H1 (cell line): ENCODE data around the gene EWSR1. TPM values are rescaled to one million over a fixed set of nuclear protein-coding genes. Genes with fewer than 3 reads are reported as not detected.

Experiments used
- CTCF ChIA-PET: fragments of 300-600 bp; sonication (Branson Sonifier 250); formaldehyde crosslinking; loops from one replicate; lab custom pipeline; 2021; ENCODE audit not compliant: partially characterized antibody; lab: Charles Lee
- POLR2A ChIA-PET: fragments of 300-600 bp; sonication (Branson Sonifier 250); formaldehyde crosslinking; loops from one replicate; lab custom pipeline; 2021; ENCODE audit warnings: inconsistent platforms; ENCODE audit not compliant: partially characterized antibody; lab: Charles Lee
- DNase-seq, 2 experiments: peaks; one replicate each; pipeline versions ENCODE4 v3.0.0 to v3.0.0-alpha.2; 2010 to 2022; ENCODE audit warnings: low spot score in 2 of 2, low read depth in 1 of 2, mixed read lengths in 1 of 2
- FAIRE-seq: peaks from 2 replicates; lab custom pipeline; 2011; peaks lifted over from hg19 to GRCh38; lab: Jason Lieb, UNC
- H2AFZ ChIP-seq: 2 replicates; pipeline ENCODE4 v1.8.1; 2012; ENCODE audit warnings: low read length, inconsistent platforms
- H2AK5ac ChIP-seq: 2 replicates; pipeline ENCODE4 v1.6.1; 2013; ENCODE audit warnings: low read depth, low read length
- H2BK120ac ChIP-seq: replicated peaks from 2 replicates; pipeline ENCODE3; 2013; ENCODE audit warnings: low read depth, low read length, inconsistent platforms
- H2BK12ac ChIP-seq: 2 replicates; pipeline ENCODE4 v1.6.1; 2013; ENCODE audit warnings: low read depth, low read length
- H2BK15ac ChIP-seq: 2 replicates; pipeline ENCODE4 v1.6.1; 2013; ENCODE audit warnings: low read length
- H2BK20ac ChIP-seq: 2 replicates; pipeline ENCODE4 v1.6.1; 2013; ENCODE audit warnings: low read length
- H2BK5ac ChIP-seq: 2 replicates; pipeline ENCODE4 v1.6.1; 2013; ENCODE audit warnings: low read depth, low read length
- H3K14ac ChIP-seq: 2 replicates; pipeline ENCODE4 v1.6.1; 2013; ENCODE audit warnings: inconsistent platforms; ENCODE audit not compliant: insufficient read length
- H3K18ac ChIP-seq: 2 replicates; pipeline ENCODE4 v1.6.1; 2013; ENCODE audit warnings: low read length; ENCODE audit errors: extremely low read depth
- H3K23ac ChIP-seq: 2 replicates; pipeline ENCODE4 v1.6.1; 2013; ENCODE audit warnings: inconsistent platforms; ENCODE audit not compliant: insufficient read length
- H3K23me2 ChIP-seq: 2 replicates; pipeline ENCODE4 v1.6.1; 2013; ENCODE audit warnings: low read depth, low read length
- H3K27ac ChIP-seq: 2 replicates; pipeline ENCODE4 v1.6.1; 2011; ENCODE audit warnings: low read depth, low read length, inconsistent platforms
- H3K27me3 ChIP-seq, 4 experiments: replicated peaks in 1 of 4; 1 replicate in 1 of 4; 2 replicates in 3 of 4; pipeline versions ENCODE4 v1.6.1 to v1.8.1; 2011 to 2013; ENCODE audit warnings: low read length in 3 of 4, mild to moderate bottlenecking in 3 of 4, inconsistent platforms in 2 of 4, mixed read lengths in 2 of 4, moderate library complexity in 1 of 4; ENCODE audit not compliant: control insufficient read depth in 3 of 4, insufficient read depth in 3 of 4; ENCODE audit errors: extremely low read depth in 1 of 4
- H3K36me3 ChIP-seq, 4 experiments: 2 replicates each; pipeline versions ENCODE4 v1.6.1 to v1.8.1; 2011 to 2013; ENCODE audit warnings: mild to moderate bottlenecking in 4 of 4, low read length in 3 of 4, moderate library complexity in 2 of 4, control low read depth in 1 of 4, inconsistent platforms in 1 of 4; ENCODE audit not compliant: insufficient read depth in 4 of 4, control insufficient read depth in 2 of 4
- H3K4ac ChIP-seq: replicated peaks from 2 replicates; pipeline ENCODE3; 2013; ENCODE audit warnings: low read length, low read depth, mixed read lengths, inconsistent platforms; ENCODE audit not compliant: insufficient read length
- H3K4me1 ChIP-seq, 4 experiments: replicated peaks in 1 of 4; 1 replicate in 1 of 4; 2 replicates in 3 of 4; pipeline versions ENCODE4 v1.6.1 to v1.8.1; 2011 to 2013; ENCODE audit warnings: low read length in 3 of 4, inconsistent platforms in 2 of 4, mixed read lengths in 1 of 4; ENCODE audit not compliant: insufficient read depth in 4 of 4, control insufficient read depth in 3 of 4
- H3K4me2 ChIP-seq, 2 experiments: 2 replicates each; pipeline versions ENCODE4 v1.6.1 to v1.8.1; 2011 to 2013; ENCODE audit warnings: low read depth in 2 of 2, low read length in 2 of 2, control low read depth in 1 of 2, inconsistent platforms in 1 of 2, mild to moderate bottlenecking in 1 of 2; ENCODE audit not compliant: insufficient read depth in 1 of 2
- H3K4me3 ChIP-seq, 4 experiments: fragments of 200-600, 300-600 bp in 1 of 4; sonication (generic), shearing (Covaris generic), sonication (Bioruptor Twin) in 1 of 4; 2 replicates each; pipeline versions ENCODE4 v1.5.1 to v1.8.1; 2011 to 2016; ENCODE audit warnings: low read length in 4 of 4, low read depth in 3 of 4, control low read depth in 2 of 4, inconsistent platforms in 2 of 4, mild to moderate bottlenecking in 2 of 4, mixed read lengths in 1 of 4, moderate library complexity in 1 of 4; ENCODE audit not compliant: insufficient read depth in 2 of 4; ENCODE audit errors: extremely low read depth in 1 of 4
- H3K56ac ChIP-seq: replicated peaks from 2 replicates; pipeline ENCODE3; 2013; ENCODE audit warnings: low read depth, mild to moderate bottlenecking, mixed read lengths, low read length, inconsistent platforms; ENCODE audit not compliant: insufficient read length
- H3K79me1 ChIP-seq: 2 replicates; pipeline ENCODE4 v1.6.1; 2013; ENCODE audit warnings: low read depth, low read length, control low read depth
- H3K79me2 ChIP-seq, 2 experiments: 2 replicates each; pipeline versions ENCODE4 v1.6.1 to v1.8.1; 2012 to 2013; ENCODE audit warnings: low read length in 2 of 2, mild to moderate bottlenecking in 2 of 2, inconsistent platforms in 1 of 2; ENCODE audit not compliant: insufficient read depth in 2 of 2, control insufficient read depth in 1 of 2
- H3K9ac ChIP-seq, 4 experiments: replicated peaks in 1 of 4; 1 replicate in 1 of 4; 2 replicates in 3 of 4; pipeline versions ENCODE4 v1.6.1 to v1.8.1; 2011 to 2013; ENCODE audit warnings: low read depth in 3 of 4, low read length in 3 of 4, control low read depth in 2 of 4, mild to moderate bottlenecking in 2 of 4, moderate library complexity in 2 of 4, inconsistent platforms in 1 of 4; ENCODE audit errors: extremely low read depth in 1 of 4
- H3K9me3 ChIP-seq, 2 experiments: 2 replicates each; pipeline versions ENCODE4 v1.6.1 to v1.8.1; 2012 to 2013; ENCODE audit warnings: mild to moderate bottlenecking in 2 of 2, moderate library complexity in 2 of 2, control low read depth in 1 of 2, inconsistent platforms in 1 of 2, low read depth in 1 of 2, low read length in 1 of 2, mixed read lengths in 1 of 2; ENCODE audit not compliant: insufficient read depth in 2 of 2
- H4K20me1 ChIP-seq, 2 experiments: replicated peaks in 1 of 2; 2 replicates each; pipeline versions ENCODE3 to v1.8.1; 2011 to 2013; ENCODE audit warnings: inconsistent platforms in 2 of 2, low read length in 2 of 2, mild to moderate bottlenecking in 1 of 2; ENCODE audit not compliant: insufficient read depth in 2 of 2, control insufficient read depth in 1 of 2
- H4K5ac ChIP-seq: 2 replicates; pipeline ENCODE4 v1.6.1; 2013; ENCODE audit warnings: low read length, low read depth, mixed read lengths, inconsistent platforms; ENCODE audit not compliant: insufficient read length
- H4K8ac ChIP-seq: 2 replicates; pipeline ENCODE4 v1.8.0; 2013; ENCODE audit warnings: mild to moderate bottlenecking, moderate library complexity, low read length, inconsistent platforms; ENCODE audit not compliant: insufficient read depth; ENCODE audit errors: extremely low read depth
- H4K91ac ChIP-seq: replicated peaks from 2 replicates; pipeline ENCODE3; 2013; ENCODE audit warnings: low read length, mixed read lengths, inconsistent platforms; ENCODE audit not compliant: insufficient read length
- BCL11A ChIP-seq, 2 experiments: IDR thresholded peaks; one replicate each; pipeline ENCODE4 v1.6.1; 2011; ENCODE audit warnings: low read depth in 2 of 2, low read length in 2 of 2, mild to moderate bottlenecking in 2 of 2
- CBX8 ChIP-seq: fragments of 300-800, 300-1000 bp; sonication (generic); IDR thresholded peaks from 2 replicates; pipeline ENCODE4 v1.7.1; 2016; ENCODE audit warnings: low read depth, low read length, borderline replicate concordance
- CHD2 ChIP-seq: IDR thresholded peaks from 2 replicates; pipeline ENCODE4 v1.6.1; 2012; ENCODE audit warnings: low read length, improper control_type of control experiment
- CTCF ChIP-seq, 3 experiments: IDR thresholded peaks; 1 replicate in 2 of 3; 2 replicates in 1 of 3; pipeline versions ENCODE4 v1.5.1 to v1.6.1; 2011; ENCODE audit warnings: low read length in 3 of 3, mild to moderate bottlenecking in 3 of 3, inconsistent platforms in 2 of 3, low read depth in 1 of 3, moderate library complexity in 1 of 3; ENCODE audit not compliant: insufficient read depth in 1 of 3; ENCODE audit errors: control extremely low read depth in 1 of 3
- RFX5 ChIP-seq: IDR thresholded peaks from 2 replicates; pipeline ENCODE4 v1.6.1; 2011; ENCODE audit warnings: low read depth, low read length, improper control_type of control experiment, borderline replicate concordance
- SAP30 ChIP-seq: fragments of 300-600 bp; sonication (generic); IDR thresholded peaks from 2 replicates; pipeline ENCODE4 v1.7.1; 2012; ENCODE audit warnings: low read length, moderate library complexity, mild to moderate bottlenecking, inconsistent platforms; ENCODE audit not compliant: insufficient read depth, insufficient replicate concordance
- TAF1 ChIP-seq: IDR thresholded peaks from 2 replicates; pipeline ENCODE4 v1.6.1; 2011; ENCODE audit warnings: mild to moderate bottlenecking, low read depth, low read length
- TBP ChIP-seq: IDR thresholded peaks from 2 replicates; pipeline ENCODE4 v1.6.1; 2011; ENCODE audit warnings: low read depth, low read length, improper control_type of control experiment
- TEAD4 ChIP-seq: IDR thresholded peaks from 2 replicates; pipeline ENCODE4 v1.6.1; 2012; ENCODE audit warnings: low read depth, low read length, inconsistent platforms, mixed read lengths
- YY1 ChIP-seq: IDR thresholded peaks from 2 replicates; pipeline ENCODE4 v1.6.1; 2011; ENCODE audit warnings: low read depth, mild to moderate bottlenecking, low read length
- WGBS, 2 experiments: shearing (Covaris generic) in 1 of 2; methylation state at CpG; one replicate each; pipeline versions ENCODE4 v1.1.6 to v1.1.7; 2013 to 2015; ENCODE audit warnings: low lambda C conversion rate in 2 of 2, mixed read lengths in 2 of 2, inconsistent platforms in 1 of 2, low coverage in 1 of 2, missing lambda C conversion rate in 1 of 2; ENCODE audit not compliant: insufficient replicate concordance in 2 of 2, insufficient coverage in 1 of 2, insufficient read length in 1 of 2; ENCODE audit errors: extremely low coverage in 1 of 2, missing lambda C conversion rate in 1 of 2; 5-methylcytosine and 5-hydroxymethylcytosine counted together
- polyA plus RNA-seq, 7 experiments: library from polyadenylated mRNA; depleted of rRNA in 3 of 7; stranded (reverse) in 5 of 7; unstranded in 2 of 7; fragments of >200 nt in 5 of 7; fragments of 200-250 nt in 2 of 7; gene quantifications; 1 replicate in 5 of 7; 2 replicates in 1 of 7; 4 replicates in 1 of 7; pipeline versions ENCODE4 v1.2.1 to v1.2.3, GENCODE V29; 2011 to 2013; ENCODE audit warnings: missing spikeins in 2 of 7, mixed read lengths in 2 of 7
- total RNA-seq: library from RNA; stranded (reverse); fragmentation: NEBNext Ultra II Directional; extraction: Animal tissue kit (Norgen Biotek cat#: 25700); gene quantifications from 2 replicates; pipeline ENCODE4 v1.2.1, GENCODE V29; 2021

The EWSR1 gene
- total and polyA plus RNA-seq, 2 of the 8 experiments (the other 6 are each of a cell fraction or from before 2014, with no cell fraction given): 387 to 930 TPM

GRCh38 chr22:29334696-29335344 lies 66.8 kb downstream of the EWSR1 start:
- H3K14ac ChIP-seq: no peak overlapping the region
- H2BK120ac ChIP-seq: no peak overlapping the region
- ChIA-PET POLR2A (no interaction called here), CTCF (interaction anchor here (1.9 kb wide), 1 partner anchor 15 kb away, joined by 5 read pairs; no protein-coding TSS in a partner anchor)
- no peak overlapping the region for H2BK12ac ChIP-seq
- H3K4me2 ChIP-seq: no peak overlapping the region
- peaks cover 10 to 26% (median 20%) of the 10 kb centered on the region in 4 experiments; a peak in 7 of 8 replicates for H3K36me3 ChIP-seq
- H3K23me2 ChIP-seq: no peaks in the 10 kb centered on the region
- no peak overlapping the region for H2BK5ac ChIP-seq
- DNase-seq (no peak), FAIRE-seq (no peak)
- no peak overlapping the region for H3K4me3 ChIP-seq
- no peaks in the 10 kb centered on the region for H3K9me3 ChIP-seq
- TF ChIP-seq BCL11A (IDR thresholded peaks at IDR 0.05; ENCODE audit: low read depth in 2 of 2, low read length in 2 of 2) (no peak), TBP (no peak), CHD2 (no peak), RFX5 (no peak), SAP30 (no peak), CBX8 (no peak), CTCF (IDR thresholded peaks at IDR 0.05; ENCODE audit: control extremely low read depth in 1 of 3, insufficient read depth in 1 of 3, low read depth in 1 of 3, low read length in 3 of 3) (no peak), TAF1 (no peak), TEAD4 (no peak), YY1 (no peak)
- H3K4me1 ChIP-seq: no peaks in the 10 kb centered on the region; a peak in 1 of 7 replicates
- H3K9ac ChIP-seq: no peak overlapping the region
- no peak overlapping the region for H4K5ac ChIP-seq
- no peak overlapping the region for H3K56ac ChIP-seq
- H3K79me1 ChIP-seq: no peaks in the 10 kb centered on the region
- H2BK20ac ChIP-seq: no peak overlapping the region
- peaks cover 3 to 8% of the 10 kb centered on the region in 2 experiments for H4K20me1 ChIP-seq
- H2BK15ac ChIP-seq: no peak overlapping the region
- no peak overlapping the region for H3K23ac ChIP-seq
- H4K8ac ChIP-seq: no peak overlapping the region; the same call in 1 of the 2 replicates
- no peak overlapping the region for H3K4ac ChIP-seq
- no peak overlapping the region for H2AFZ ChIP-seq
- no peak overlapping the region for H3K27ac ChIP-seq
- no peak overlapping the region for H3K18ac ChIP-seq
- no peak overlapping the region for H4K91ac ChIP-seq
- H3K27me3 ChIP-seq: no peaks in the 10 kb centered on the region
- H3K79me2 ChIP-seq: no peaks in the 10 kb centered on the region
- no peak overlapping the region for H2AK5ac ChIP-seq
- 93% methylated on average over 12 of the region's 12 CpGs; no CpG with 5 or more reads in 1 of the 2 experiments for WGBS, 2 experiments
